ENCODE results near the gene TRIML1. TPM values are rescaled to one million over a fixed set of nuclear protein-coding genes. Genes with fewer than 3 reads are reported as not detected.
A peak's percentile ranks its signal among the peaks of the same experiment; 100 is the strongest.

TRIML1 gene, protein sequence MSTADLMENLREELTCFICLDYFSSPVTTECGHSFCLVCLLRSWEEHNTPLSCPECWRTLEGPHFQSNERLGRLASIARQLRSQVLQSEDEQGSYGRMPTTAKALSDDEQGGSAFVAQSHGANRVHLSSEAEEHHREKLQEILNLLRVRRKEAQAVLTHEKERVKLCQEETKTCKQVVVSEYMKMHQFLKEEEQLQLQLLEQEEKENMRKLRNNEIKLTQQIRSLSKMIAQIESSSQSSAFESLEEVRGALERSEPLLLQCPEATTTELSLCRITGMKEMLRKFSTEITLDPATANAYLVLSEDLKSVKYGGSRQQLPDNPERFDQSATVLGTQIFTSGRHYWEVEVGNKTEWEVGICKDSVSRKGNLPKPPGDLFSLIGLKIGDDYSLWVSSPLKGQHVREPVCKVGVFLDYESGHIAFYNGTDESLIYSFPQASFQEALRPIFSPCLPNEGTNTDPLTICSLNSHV
- not detected in 2 replicates for total RNA-seq
- long read RNA-seq = 0 reads

DNA sequence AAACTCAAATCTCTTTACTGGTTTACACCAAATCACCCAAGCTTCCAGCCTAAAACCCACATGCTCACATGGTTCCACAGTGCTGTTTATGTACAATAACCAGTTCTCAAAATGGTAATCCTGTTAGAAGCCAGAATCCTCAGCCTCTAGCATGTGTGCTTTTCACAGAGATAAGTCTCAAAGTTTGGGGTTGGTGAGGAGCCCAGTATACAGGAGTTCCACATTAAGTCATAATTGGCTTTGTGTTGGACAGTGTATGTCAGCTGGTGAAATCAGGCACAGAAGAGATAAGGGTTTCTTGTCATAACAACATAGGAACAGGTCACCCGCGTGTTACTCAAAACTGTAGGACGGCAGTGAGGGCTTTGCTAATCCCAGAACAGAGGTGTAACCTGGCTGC is at the start of gene TRIML1:
Gene TRIML1, plus strand, starts transcription at position 301 of the 400 bp plus-strand sequence. CDS start 118 bp downstream, outside the sequence.
- Mint-ChIP-seq H3K27me3 (ENCODE audit: unreplicated experiment) (no peaks in the 10 kb centered on the region), H3K4me3 (ENCODE audit: unreplicated experiment) (no peak within 1 kb of the TSS), H3K9me3 (ENCODE audit: unreplicated experiment) (no peaks in the 10 kb centered on the region), H3K27ac (ENCODE audit: unreplicated experiment) (no peak within 1 kb of the TSS), H3K36me3 (ENCODE audit: unreplicated experiment) (no peaks in the 10 kb centered on the region), H3K4me1 (ENCODE audit: unreplicated experiment) (peaks cover 4% of the 10 kb centered on the region)
- TF ChIP-seq, protein P1, sequence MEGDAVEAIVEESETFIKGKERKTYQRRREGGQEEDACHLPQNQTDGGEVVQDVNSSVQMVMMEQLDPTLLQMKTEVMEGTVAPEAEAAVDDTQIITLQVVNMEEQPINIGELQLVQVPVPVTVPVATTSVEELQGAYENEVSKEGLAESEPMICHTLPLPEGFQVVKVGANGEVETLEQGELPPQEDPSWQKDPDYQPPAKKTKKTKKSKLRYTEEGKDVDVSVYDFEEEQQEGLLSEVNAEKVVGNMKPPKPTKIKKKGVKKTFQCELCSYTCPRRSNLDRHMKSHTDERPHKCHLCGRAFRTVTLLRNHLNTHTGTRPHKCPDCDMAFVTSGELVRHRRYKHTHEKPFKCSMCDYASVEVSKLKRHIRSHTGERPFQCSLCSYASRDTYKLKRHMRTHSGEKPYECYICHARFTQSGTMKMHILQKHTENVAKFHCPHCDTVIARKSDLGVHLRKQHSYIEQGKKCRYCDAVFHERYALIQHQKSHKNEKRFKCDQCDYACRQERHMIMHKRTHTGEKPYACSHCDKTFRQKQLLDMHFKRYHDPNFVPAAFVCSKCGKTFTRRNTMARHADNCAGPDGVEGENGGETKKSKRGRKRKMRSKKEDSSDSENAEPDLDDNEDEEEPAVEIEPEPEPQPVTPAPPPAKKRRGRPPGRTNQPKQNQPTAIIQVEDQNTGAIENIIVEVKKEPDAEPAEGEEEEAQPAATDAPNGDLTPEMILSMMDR (IDR thresholded peaks at IDR 0.05) = no peak
- DNase-seq (ENCODE audit: extremely low spot score, unreplicated experiment) = no peak

DNA sequence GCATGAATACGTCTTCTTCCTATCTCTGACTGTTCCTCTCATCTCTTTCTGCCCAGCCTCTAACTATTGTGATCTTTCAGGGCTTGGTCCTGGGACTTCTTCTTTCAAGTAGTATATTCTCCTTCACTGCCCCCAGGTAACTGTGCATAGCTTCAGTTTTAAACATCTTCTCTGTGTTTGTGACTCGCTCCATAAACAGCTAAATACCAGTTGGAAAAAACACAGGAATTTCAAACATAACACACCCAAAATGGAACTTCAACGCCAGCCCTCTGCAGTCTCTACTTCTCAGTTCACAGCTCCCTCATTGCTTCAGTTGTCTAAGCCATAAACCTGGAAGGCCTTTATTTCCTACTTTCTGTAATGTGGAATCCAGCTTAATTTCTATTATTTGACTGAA is 46.4 kb upstream of the TRIML1 start:
- no peaks in the 10 kb centered on the region for H3K9me3 Mint-ChIP-seq (ENCODE audit: unreplicated experiment)
- no peak overlapping the region for H3K4me3 Mint-ChIP-seq (ENCODE audit: unreplicated experiment)
- no peak overlapping the region for H3K27ac Mint-ChIP-seq (ENCODE audit: unreplicated experiment)
- no peak for DNase-seq (ENCODE audit: extremely low spot score, unreplicated experiment)
- peaks cover 2% of the 10 kb centered on the region for H3K4me1 Mint-ChIP-seq (ENCODE audit: unreplicated experiment)
- no peaks in the 10 kb centered on the region for H3K36me3 Mint-ChIP-seq (ENCODE audit: unreplicated experiment)
- TF ChIP-seq, protein P1 (IDR thresholded peaks at IDR 0.05) = no peak
- H3K27me3 Mint-ChIP-seq (ENCODE audit: unreplicated experiment) = no peaks in the 10 kb centered on the region

DNA sequence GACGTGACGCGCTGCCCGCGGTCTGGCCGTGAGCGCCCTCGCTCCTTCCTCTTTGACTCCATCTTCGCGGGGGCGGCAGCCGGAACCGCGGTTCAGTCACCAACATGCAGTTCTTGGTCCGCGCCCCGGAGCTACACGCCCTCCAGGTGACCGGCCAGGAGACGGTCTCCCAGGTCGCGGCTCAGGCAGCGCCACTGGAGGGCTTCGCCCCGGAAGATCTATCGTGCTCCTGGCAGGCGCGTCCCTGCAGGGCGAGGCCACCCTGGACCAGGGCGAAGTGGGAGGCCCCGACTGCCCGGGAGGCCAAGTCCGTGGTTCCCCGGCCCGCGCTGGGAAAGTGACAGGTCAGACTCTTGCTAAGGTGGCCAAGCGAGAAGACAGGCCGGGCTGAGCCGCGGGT is 32.8 kb upstream of the TRIML1 start:
- peaks cover 3% of the 10 kb centered on the region for H3K36me3 Mint-ChIP-seq (ENCODE audit: unreplicated experiment)
- peaks cover 35% of the 10 kb centered on the region for H3K4me1 Mint-ChIP-seq (ENCODE audit: unreplicated experiment)
- H3K9me3 Mint-ChIP-seq (ENCODE audit: unreplicated experiment) = no peaks in the 10 kb centered on the region
- no peaks in the 10 kb centered on the region for H3K27me3 Mint-ChIP-seq (ENCODE audit: unreplicated experiment)
- TF ChIP-seq, protein P1 (IDR thresholded peaks at IDR 0.05) = no peak
- H3K27ac Mint-ChIP-seq (ENCODE audit: unreplicated experiment) = no peak overlapping the region
- no peak for DNase-seq (ENCODE audit: extremely low spot score, unreplicated experiment)
- H3K4me3 Mint-ChIP-seq (ENCODE audit: unreplicated experiment) = no peak overlapping the region

DNA sequence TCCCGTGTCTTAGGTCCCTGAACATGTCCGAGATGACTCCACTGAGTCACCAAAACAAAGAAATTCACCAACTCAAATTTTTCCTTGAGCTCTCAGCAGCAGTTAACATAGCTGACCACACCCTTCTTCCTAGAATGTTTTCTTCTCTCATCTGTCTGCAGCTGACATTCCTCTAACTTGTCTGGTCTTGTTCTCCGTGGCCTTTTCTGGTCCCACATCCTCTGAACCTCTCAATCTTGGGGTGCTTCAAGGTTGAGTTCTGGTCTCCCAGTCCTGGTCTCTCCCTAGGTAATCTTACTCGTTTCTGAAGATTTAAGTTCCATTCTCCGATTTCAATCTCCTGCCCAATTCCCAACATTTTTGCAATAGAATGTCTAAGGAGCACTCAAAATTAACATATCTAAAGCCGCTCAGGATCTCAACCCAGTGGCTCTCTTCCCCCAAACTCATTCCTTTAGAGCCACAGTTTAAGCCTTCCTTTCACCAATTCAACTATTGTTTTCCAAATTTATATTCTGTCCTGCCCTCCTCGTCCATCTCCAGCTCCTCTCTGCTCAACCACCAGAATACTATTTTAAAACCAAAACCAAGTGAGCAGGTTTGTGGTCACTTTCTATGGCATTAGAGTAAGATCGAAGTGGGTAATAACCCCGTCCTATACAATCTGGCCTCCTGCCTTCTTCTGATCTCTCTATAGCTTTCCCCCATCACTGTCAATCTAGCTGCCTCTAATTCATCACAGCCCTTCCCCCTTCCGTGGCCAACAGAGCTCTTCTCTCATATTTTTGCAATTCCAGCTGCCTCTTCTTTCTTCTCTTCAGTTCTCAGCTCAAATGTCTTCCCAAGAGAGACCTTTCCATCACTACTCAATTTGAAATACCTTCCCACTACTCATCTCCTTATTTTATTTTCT is 31.1 kb upstream of the TRIML1 start:
- Mint-ChIP-seq H3K27ac (ENCODE audit: unreplicated experiment) (peak overlapping the region; percentile 74), H3K4me3 (ENCODE audit: unreplicated experiment) (peak overlapping the region; percentile 20), H3K27me3 (ENCODE audit: unreplicated experiment) (no peaks in the 10 kb centered on the region), H3K4me1 (ENCODE audit: unreplicated experiment) (peaks cover 35% of the 10 kb centered on the region), H3K36me3 (ENCODE audit: unreplicated experiment) (peaks cover 3% of the 10 kb centered on the region), H3K9me3 (ENCODE audit: unreplicated experiment) (no peaks in the 10 kb centered on the region)
- no peak for DNase-seq (ENCODE audit: extremely low spot score, unreplicated experiment)
- TF ChIP-seq, protein P1 (IDR thresholded peaks at IDR 0.05) = no peak

Measured in osteocyte (in vitro differentiated cells).